Dendritic cell treated with granulocyte-macrophage colony-stimulating factor and Interleukin-4, amounts not matched to agents 40 ng/mL and 50 ng/mL, for 4 days (primary cell): ENCODE data around the gene IL18R1.
A peak's percentile ranks its signal among the peaks of the same experiment; 100 is the strongest.

ENCODE experiments used
- H3K27ac Mint-ChIP-seq: one replicate; pipeline ENCODE4 v1.8.0; 2022; ENCODE audit warnings: mild to moderate bottlenecking, mixed read lengths
- H3K27me3 Mint-ChIP-seq: one replicate; pipeline ENCODE4 v1.8.0; 2022; ENCODE audit warnings: mild to moderate bottlenecking, mixed read lengths
- H3K36me3 Mint-ChIP-seq: one replicate; pipeline ENCODE4 v1.8.0; 2022; ENCODE audit warnings: low read depth, mixed read lengths
- H3K4me1 Mint-ChIP-seq: one replicate; pipeline ENCODE4 v1.8.0; 2022; ENCODE audit warnings: low read depth, mixed read lengths
- H3K4me3 Mint-ChIP-seq: one replicate; pipeline ENCODE4 v1.8.0; 2022; ENCODE audit warnings: mild to moderate bottlenecking, moderate library complexity, mixed read lengths
- H3K9me3 Mint-ChIP-seq: one replicate; pipeline ENCODE4 v1.8.0; 2022; ENCODE audit warnings: mixed read lengths
- intact Hi-C: fragments of 100-400 bp; cut with micrococcal nuclease; formaldehyde crosslinking; loops from one replicate; pipeline ENCODE4 v1.15.0; 2022

IL18R1 gene

GRCh38 chr2:102421890-102422759 is 66.5 kb downstream of the IL18R1 start:
- Mint-ChIP-seq H3K36me3 (no peaks in the 10 kb centered on the region), H3K9me3 (no peaks in the 10 kb centered on the region), H3K27ac (no peak overlapping the region), H3K27me3 (no peaks in the 10 kb centered on the region), H3K4me1 (peaks cover 32% of the 10 kb centered on the region), H3K4me3 (no peak overlapping the region)
- intact Hi-C loops: no loop called here

GRCh38 chr2:102422910-102423309 is 67.3 kb downstream of the IL18R1 start, which contains the start of gene IL18RAP:
Gene IL18RAP (plus strand): TSS chr2:102423160. CDS start chr2:102423278, 118 bp downstream.
- Mint-ChIP-seq H3K4me1 (peaks cover 32% of the 10 kb centered on the region), H3K9me3 (no peaks in the 10 kb centered on the region), H3K36me3 (no peaks in the 10 kb centered on the region), H3K27ac (no peak within 1 kb of the TSS), H3K4me3 (no peak within 1 kb of the TSS), H3K27me3 (no peaks in the 10 kb centered on the region)
- intact Hi-C loops: no loop called here

- peaks cover 32% of the 10 kb centered on the region for H3K4me1 Mint-ChIP-seq
- no peak overlapping the region for H3K4me3 Mint-ChIP-seq
- intact Hi-C loops: no loop called here
- H3K36me3 Mint-ChIP-seq: no peaks in the 10 kb centered on the region
- H3K9me3 Mint-ChIP-seq: no peaks in the 10 kb centered on the region
- H3K27ac Mint-ChIP-seq: no peak overlapping the region
- no peaks in the 10 kb centered on the region for H3K27me3 Mint-ChIP-seq
Measured at GRCh38 chr2:102423368-102423767, 67.8 kb downstream of the IL18R1 start.

GRCh38 chr2:102424754-102425153 is 69.2 kb downstream of the IL18R1 start:
- Mint-ChIP-seq H3K27ac (no peak overlapping the region), H3K36me3 (no peaks in the 10 kb centered on the region), H3K4me1 (peaks cover 31% of the 10 kb centered on the region), H3K9me3 (no peaks in the 10 kb centered on the region), H3K4me3 (no peak overlapping the region), H3K27me3 (no peaks in the 10 kb centered on the region)
- intact Hi-C loops: no loop called here

GRCh38 chr2:102425441-102426132 is 70.0 kb downstream of the IL18R1 start:
- no peak overlapping the region for H3K27ac Mint-ChIP-seq
- no peak overlapping the region for H3K4me3 Mint-ChIP-seq
- H3K36me3 Mint-ChIP-seq: no peaks in the 10 kb centered on the region
- H3K9me3 Mint-ChIP-seq: no peaks in the 10 kb centered on the region
- peaks cover 32% of the 10 kb centered on the region for H3K4me1 Mint-ChIP-seq
- intact Hi-C loops: no loop called here
- H3K27me3 Mint-ChIP-seq: no peaks in the 10 kb centered on the region

- H3K27ac Mint-ChIP-seq: no peak overlapping the region
- H3K27me3 Mint-ChIP-seq: no peaks in the 10 kb centered on the region
- H3K9me3 Mint-ChIP-seq: no peaks in the 10 kb centered on the region
- no peak overlapping the region for H3K4me3 Mint-ChIP-seq
- H3K4me1 Mint-ChIP-seq: peaks cover 24% of the 10 kb centered on the region
- intact Hi-C loops: no loop called here
- no peaks in the 10 kb centered on the region for H3K36me3 Mint-ChIP-seq
Measured at GRCh38 chr2:102427249-102427648, 71.7 kb downstream of the IL18R1 start.

- Mint-ChIP-seq H3K4me3 (no peak overlapping the region), H3K27ac (no peak overlapping the region), H3K27me3 (no peaks in the 10 kb centered on the region), H3K4me1 (peaks cover 12% of the 10 kb centered on the region), H3K36me3 (no peaks in the 10 kb centered on the region), H3K9me3 (no peaks in the 10 kb centered on the region)
- intact Hi-C loops: no loop called here
Measured at GRCh38 chr2:102428573-102428972, 73.0 kb downstream of the IL18R1 start.

- Mint-ChIP-seq H3K27me3 (no peaks in the 10 kb centered on the region), H3K4me3 (no peak overlapping the region), H3K4me1 (peaks cover 23% of the 10 kb centered on the region), H3K9me3 (no peaks in the 10 kb centered on the region), H3K36me3 (no peaks in the 10 kb centered on the region), H3K27ac (no peak overlapping the region)
- intact Hi-C loops: no loop called here
Measured at GRCh38 chr2:102432386-102432785, 76.8 kb downstream of the IL18R1 start.

- Mint-ChIP-seq H3K4me1 (peaks cover 23% of the 10 kb centered on the region), H3K4me3 (no peak overlapping the region)
- intact Hi-C loops: no loop called here
Measured at GRCh38 chr2:102433973-102434654, 78.5 kb downstream of the IL18R1 start.

GRCh38 chr2:102434655-102435381 is 79.2 kb downstream of the IL18R1 start:
- no peaks in the 10 kb centered on the region for H3K36me3 Mint-ChIP-seq
- peaks cover 17% of the 10 kb centered on the region for H3K4me1 Mint-ChIP-seq
- no peak overlapping the region for H3K27ac Mint-ChIP-seq
- intact Hi-C loops: no loop called here
- H3K4me3 Mint-ChIP-seq: no peak overlapping the region
- no peaks in the 10 kb centered on the region for H3K9me3 Mint-ChIP-seq
- H3K27me3 Mint-ChIP-seq: no peaks in the 10 kb centered on the region

More at GRCh38 chr2:102433973-102434654, 78.5 kb downstream of the IL18R1 start:
- Mint-ChIP-seq H3K36me3 (no peaks in the 10 kb centered on the region), H3K27ac (no peak overlapping the region), H3K27me3 (no peaks in the 10 kb centered on the region), H3K9me3 (no peaks in the 10 kb centered on the region)

- peaks cover 16% of the 10 kb centered on the region for H3K4me1 Mint-ChIP-seq
- peak overlapping the region; percentile 71 for H3K27ac Mint-ChIP-seq
- peak overlapping the region; percentile 15 for H3K4me3 Mint-ChIP-seq
- H3K36me3 Mint-ChIP-seq: no peaks in the 10 kb centered on the region
- H3K9me3 Mint-ChIP-seq: no peaks in the 10 kb centered on the region
- intact Hi-C loops: no loop called here
- no peaks in the 10 kb centered on the region for H3K27me3 Mint-ChIP-seq
Measured at GRCh38 chr2:102435741-102436140, 80.1 kb downstream of the IL18R1 start.

- Mint-ChIP-seq H3K27ac (peak overlapping the region; percentile 71), H3K4me1 (peaks cover 16% of the 10 kb centered on the region), H3K27me3 (no peaks in the 10 kb centered on the region), H3K4me3 (peak overlapping the region; percentile 15), H3K36me3 (no peaks in the 10 kb centered on the region), H3K9me3 (no peaks in the 10 kb centered on the region)
- intact Hi-C loops: no loop called here
Measured at GRCh38 chr2:102436323-102436722, 80.7 kb downstream of the IL18R1 start.

- Mint-ChIP-seq H3K36me3 (no peaks in the 10 kb centered on the region), H3K4me1 (peaks cover 16% of the 10 kb centered on the region), H3K9me3 (no peaks in the 10 kb centered on the region), H3K4me3 (no peak overlapping the region), H3K27ac (no peak overlapping the region), H3K27me3 (no peaks in the 10 kb centered on the region)
- intact Hi-C loops: no loop called here
Measured at GRCh38 chr2:102437122-102437521, 81.5 kb downstream of the IL18R1 start.
